GM18507 (cell line): ENCODE results near the gene PGM3.

ENCODE experiments used
- DNase-seq: peaks from one replicate; pipeline ENCODE4 v3.0.0; 2011; ENCODE audit warnings: low read depth; ENCODE audit not compliant: insufficient read length; ENCODE audit errors: extremely low spot score
- FAIRE-seq: peaks from 2 replicates; lab custom pipeline; 2011; peaks lifted over from hg19 to GRCh38; lab: Jason Lieb, UNC

Gene PGM3

DNA sequence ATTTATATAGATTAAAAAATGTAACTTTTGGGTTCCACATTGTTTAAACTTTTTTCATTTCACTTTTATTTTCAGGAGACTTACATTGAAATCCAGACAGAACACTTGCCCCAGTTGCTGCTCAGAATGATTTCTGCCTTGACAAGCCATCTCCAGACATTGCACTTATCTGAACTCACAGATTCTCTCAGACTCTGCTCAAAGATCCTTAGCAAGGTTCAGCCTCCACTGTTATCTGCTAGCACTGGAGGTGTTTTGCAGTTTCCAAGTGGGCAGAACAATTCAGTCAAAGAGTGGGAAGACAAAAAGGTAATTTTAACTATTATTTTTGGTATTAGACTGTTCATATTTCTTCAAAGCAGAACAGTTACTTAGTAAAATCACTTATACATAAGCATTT lies 67.6 kb downstream of the PGM3 start:
- FAIRE-seq (no peak), DNase-seq (no peak)

DNA sequence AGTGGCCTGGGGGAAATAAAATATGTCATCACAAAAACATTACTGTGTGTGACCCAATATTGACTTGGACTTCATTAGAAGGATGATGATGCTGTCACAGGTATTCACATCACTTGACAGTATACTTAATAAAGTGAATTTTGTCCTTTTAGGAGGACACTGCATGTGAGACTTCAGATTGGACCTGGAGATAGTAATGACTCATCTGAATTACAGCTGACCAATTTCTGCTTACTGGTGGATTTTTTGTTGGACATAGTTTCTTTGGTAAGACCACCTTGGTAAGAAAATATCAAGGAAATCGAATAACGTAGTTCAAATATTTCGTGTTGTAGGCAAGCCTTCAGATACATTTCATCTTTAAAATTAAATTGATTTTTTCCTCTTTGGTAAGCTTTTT lies 68.5 kb downstream of the PGM3 start:
- DNase-seq (no peak), FAIRE-seq (no peak)

GRCh38 chr6:83119742-83120300 lies 73.2 kb downstream of the PGM3 start:
- FAIRE-seq = no peak
- DNase-seq = no peak

DNA sequence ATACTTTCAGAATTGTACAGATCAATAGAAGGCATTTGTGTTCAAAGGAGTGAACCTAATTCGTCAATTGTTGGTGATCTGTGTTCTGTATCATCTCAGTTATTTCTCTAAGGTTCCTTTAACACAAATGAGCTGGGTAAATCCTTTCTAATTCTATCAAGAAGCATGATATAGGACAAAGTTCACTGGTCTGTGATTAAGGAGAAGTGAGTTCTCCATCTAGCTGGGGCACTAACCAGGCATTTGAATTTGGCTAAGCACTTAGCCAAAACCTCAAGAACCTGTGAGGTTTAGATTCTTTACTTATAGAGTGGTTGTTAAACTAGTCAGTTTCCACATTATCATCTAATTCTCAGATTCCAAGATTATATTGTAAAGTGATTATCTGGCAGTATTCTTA lies 75.3 kb downstream of the PGM3 start:
- no peak for DNase-seq
- no peak for FAIRE-seq
